ENCODE results near the gene MXRA7. TPM values are rescaled to one million over a fixed set of nuclear protein-coding genes. Genes with fewer than 3 reads are reported as not detected.

The MXRA7 gene
- total and polyA plus RNA-seq, 4 donors, result 4.8 to 22.1 (median 11.3) TPM

DNA sequence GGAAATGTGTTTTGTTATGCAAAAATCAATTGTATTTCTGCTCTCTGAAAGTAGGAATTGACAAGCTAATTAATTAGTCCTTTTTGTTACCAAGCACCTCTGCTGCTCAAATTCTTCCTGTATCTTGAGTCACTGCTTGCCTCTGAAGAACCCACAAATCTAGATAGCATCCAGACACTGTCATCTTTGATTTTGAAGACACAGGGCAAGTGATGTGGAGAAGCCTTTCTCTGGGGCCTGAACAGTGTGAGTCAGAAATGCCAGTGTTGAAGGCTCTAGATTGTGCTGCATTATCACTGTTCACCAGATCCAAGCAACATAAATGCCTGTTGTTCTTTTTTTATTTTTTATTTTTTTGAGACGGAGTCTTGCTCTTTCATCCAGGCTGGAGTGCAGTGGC lies 56.4 kb downstream of the MXRA7 start (continued):
- TF ChIP-seq, protein P1, sequence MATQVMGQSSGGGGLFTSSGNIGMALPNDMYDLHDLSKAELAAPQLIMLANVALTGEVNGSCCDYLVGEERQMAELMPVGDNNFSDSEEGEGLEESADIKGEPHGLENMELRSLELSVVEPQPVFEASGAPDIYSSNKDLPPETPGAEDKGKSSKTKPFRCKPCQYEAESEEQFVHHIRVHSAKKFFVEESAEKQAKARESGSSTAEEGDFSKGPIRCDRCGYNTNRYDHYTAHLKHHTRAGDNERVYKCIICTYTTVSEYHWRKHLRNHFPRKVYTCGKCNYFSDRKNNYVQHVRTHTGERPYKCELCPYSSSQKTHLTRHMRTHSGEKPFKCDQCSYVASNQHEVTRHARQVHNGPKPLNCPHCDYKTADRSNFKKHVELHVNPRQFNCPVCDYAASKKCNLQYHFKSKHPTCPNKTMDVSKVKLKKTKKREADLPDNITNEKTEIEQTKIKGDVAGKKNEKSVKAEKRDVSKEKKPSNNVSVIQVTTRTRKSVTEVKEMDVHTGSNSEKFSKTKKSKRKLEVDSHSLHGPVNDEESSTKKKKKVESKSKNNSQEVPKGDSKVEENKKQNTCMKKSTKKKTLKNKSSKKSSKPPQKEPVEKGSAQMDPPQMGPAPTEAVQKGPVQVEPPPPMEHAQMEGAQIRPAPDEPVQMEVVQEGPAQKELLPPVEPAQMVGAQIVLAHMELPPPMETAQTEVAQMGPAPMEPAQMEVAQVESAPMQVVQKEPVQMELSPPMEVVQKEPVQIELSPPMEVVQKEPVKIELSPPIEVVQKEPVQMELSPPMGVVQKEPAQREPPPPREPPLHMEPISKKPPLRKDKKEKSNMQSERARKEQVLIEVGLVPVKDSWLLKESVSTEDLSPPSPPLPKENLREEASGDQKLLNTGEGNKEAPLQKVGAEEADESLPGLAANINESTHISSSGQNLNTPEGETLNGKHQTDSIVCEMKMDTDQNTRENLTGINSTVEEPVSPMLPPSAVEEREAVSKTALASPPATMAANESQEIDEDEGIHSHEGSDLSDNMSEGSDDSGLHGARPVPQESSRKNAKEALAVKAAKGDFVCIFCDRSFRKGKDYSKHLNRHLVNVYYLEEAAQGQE (IDR thresholded peaks at IDR 0.05), result no peak
- TF ChIP-seq, protein P2, sequence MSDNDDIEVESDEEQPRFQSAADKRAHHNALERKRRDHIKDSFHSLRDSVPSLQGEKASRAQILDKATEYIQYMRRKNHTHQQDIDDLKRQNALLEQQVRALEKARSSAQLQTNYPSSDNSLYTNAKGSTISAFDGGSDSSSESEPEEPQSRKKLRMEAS (IDR thresholded peaks at IDR 0.05), result no peak
- TF ChIP-seq, protein P3, sequence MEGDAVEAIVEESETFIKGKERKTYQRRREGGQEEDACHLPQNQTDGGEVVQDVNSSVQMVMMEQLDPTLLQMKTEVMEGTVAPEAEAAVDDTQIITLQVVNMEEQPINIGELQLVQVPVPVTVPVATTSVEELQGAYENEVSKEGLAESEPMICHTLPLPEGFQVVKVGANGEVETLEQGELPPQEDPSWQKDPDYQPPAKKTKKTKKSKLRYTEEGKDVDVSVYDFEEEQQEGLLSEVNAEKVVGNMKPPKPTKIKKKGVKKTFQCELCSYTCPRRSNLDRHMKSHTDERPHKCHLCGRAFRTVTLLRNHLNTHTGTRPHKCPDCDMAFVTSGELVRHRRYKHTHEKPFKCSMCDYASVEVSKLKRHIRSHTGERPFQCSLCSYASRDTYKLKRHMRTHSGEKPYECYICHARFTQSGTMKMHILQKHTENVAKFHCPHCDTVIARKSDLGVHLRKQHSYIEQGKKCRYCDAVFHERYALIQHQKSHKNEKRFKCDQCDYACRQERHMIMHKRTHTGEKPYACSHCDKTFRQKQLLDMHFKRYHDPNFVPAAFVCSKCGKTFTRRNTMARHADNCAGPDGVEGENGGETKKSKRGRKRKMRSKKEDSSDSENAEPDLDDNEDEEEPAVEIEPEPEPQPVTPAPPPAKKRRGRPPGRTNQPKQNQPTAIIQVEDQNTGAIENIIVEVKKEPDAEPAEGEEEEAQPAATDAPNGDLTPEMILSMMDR (IDR thresholded peaks at IDR 0.05; ENCODE audit: low read depth, low read length, missing input control), result no peak
- no peak for TF ChIP-seq TAF1 (conservative IDR thresholded peaks at IDR 0.05)

DNA sequence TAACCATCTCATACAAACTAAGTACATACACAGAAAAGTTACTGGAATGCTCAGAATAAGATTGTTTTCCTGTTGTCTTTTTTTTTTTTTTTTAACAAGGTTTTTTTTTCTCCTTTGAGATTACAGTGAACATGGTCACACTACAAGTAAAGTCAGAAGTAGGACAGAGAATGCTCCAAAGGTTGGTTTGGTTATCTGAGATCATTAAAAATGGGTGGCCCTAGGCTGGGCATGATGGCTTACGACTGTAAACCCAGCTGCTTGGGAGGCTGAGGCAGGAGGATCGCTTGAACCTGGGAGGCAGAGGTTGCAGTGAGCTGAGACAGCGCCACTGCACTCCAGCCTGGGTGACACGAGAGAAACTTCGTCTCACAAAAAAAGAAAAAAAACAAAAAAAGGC lies 60.3 kb downstream of the MXRA7 start:
- DNase-seq (ENCODE audit: low spot score), result no peak
- Histone ChIP-seq H3K9me3 (ENCODE audit: control insufficient read depth in 4 of 4, low read length in 3 of 4) (no peaks in the 10 kb centered on the region), H3K27ac (ENCODE audit: low read depth in 1 of 2, low read length in 2 of 2) (no peak overlapping the region), H3K36me3 (ENCODE audit: control insufficient read depth in 4 of 4, insufficient read depth in 3 of 4, low read depth in 1 of 4, low read length in 3 of 4) (no peaks in the 10 kb centered on the region), H3K27me3 (ENCODE audit: control insufficient read depth in 4 of 4, insufficient read depth in 4 of 4, low read length in 3 of 4) (no peaks in the 10 kb centered on the region), H3K9ac (ENCODE audit: low read depth in 1 of 2, low read length in 2 of 2) (no peak overlapping the region), H3K4me3 (ENCODE audit: low read depth in 1 of 3, low read length in 3 of 3) (no peak overlapping the region), H3K4me1 (ENCODE audit: control insufficient read depth in 4 of 4, insufficient read depth in 4 of 4, low read length in 3 of 4) (no peaks in the 10 kb centered on the region)
- no peak for TF ChIP-seq FOXA1 (IDR thresholded peaks at IDR 0.05)
- TF ChIP-seq, protein P3 (IDR thresholded peaks at IDR 0.05; ENCODE audit: low read depth, low read length, missing input control), result no peak
- TF ChIP-seq RAD21 (IDR thresholded peaks at IDR 0.05), result no peak
- no peak for TF ChIP-seq JUND (IDR thresholded peaks at IDR 0.05)
- TF ChIP-seq GABPA (IDR thresholded peaks at IDR 0.05 in 1 of 2, conservative IDR thresholded peaks at IDR 0.05 in 1 of 2), result no peak
- TF ChIP-seq SP1 (IDR thresholded peaks at IDR 0.05), result no peak
- no peak for TF ChIP-seq HNF4A (conservative IDR thresholded peaks at IDR 0.05)
- TF ChIP-seq TAF1 (conservative IDR thresholded peaks at IDR 0.05), result no peak
- TF ChIP-seq, protein P1 (IDR thresholded peaks at IDR 0.05), result no peak
- TF ChIP-seq, protein P2 (IDR thresholded peaks at IDR 0.05), result no peak
- TF ChIP-seq FOXA2 (IDR thresholded peaks at IDR 0.05), result no peak
- WGBS, result 91% methylated on average over 5 of the region's 5 CpGs

All from liver (tissue), 9 donors.